ENCODE data around the gene ZNF841.
"Not testable (repeated sequence)": the region's sequence is repeated elsewhere in the genome, so short reads cannot be mapped to it uniquely, and the experiment has no call there.

ZNF841 gene

DNA sequence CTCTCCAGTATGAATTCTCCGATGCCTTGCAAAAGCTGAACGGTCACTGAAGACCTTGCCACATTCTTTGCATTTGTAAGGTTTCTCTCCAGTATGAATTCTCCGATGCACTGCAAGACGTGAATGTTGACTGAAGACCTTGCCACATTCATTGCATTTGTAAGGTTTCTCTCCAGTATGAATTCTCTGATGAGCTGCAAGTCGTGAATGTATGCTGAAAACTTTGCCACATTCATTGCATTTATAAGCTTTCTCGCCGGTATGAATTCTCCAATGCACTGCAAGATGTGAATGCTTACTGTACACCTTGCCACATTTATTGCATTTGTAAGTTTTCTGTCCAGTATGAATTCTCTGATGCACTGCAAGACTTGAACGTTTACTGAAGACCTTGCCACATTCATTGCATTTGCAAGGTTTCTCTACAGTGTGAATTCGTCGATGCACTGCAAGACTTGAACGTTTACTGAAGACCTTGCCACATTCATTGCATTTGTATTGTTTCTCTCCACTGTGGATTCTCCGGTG, 20.0 kb upstream of the ZNF841 start:
- Histone ChIP-seq H3K4me2 (no peak overlapping the region), H3K27ac (no peak overlapping the region), H4K20me1 (no peaks in the 10 kb centered on the region), H3K9ac (no peak overlapping the region), H3K27me3 (no peaks in the 10 kb centered on the region), H3K4me3 (peak overlapping the region; percentile 31), H3K4me1 (no peaks in the 10 kb centered on the region), H3K36me3 (peaks cover 87% of the 10 kb centered on the region), H3K9me3 (peaks cover 99% of the 10 kb centered on the region)
- TF ChIP-seq Cebpa-rat (IDR thresholded peaks at IDR 0.05), result no peak

DNA sequence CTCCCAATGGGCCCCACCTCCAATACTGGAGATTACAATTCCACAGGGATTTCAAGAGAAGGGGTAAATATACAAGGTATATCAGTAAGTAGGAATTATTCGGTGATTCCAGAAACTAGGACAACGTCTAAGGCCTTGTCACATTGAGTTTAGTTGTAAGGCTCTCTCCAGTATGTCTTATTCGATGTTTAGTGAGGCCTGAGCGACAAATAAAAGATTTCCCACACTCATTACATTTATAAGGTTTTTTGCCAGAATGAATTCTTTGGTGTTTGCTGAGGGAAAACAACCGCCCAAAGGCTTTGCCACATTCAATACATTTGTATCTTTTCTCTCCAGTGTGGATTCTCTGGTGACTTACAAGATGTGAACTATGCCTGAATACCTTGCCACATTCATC, 19.1 kb upstream of the ZNF841 start:
- no peak overlapping the region for H3K9ac ChIP-seq
- no peak overlapping the region for H3K27ac ChIP-seq
- no peak for TF ChIP-seq Cebpa-rat (IDR thresholded peaks at IDR 0.05)
- H3K4me3 ChIP-seq, result peak overlapping the region; percentile 31; the same call in 1 of the 2 replicates
- no peaks in the 10 kb centered on the region for H3K4me1 ChIP-seq
- H4K20me1 ChIP-seq, result no peaks in the 10 kb centered on the region
- no peaks in the 10 kb centered on the region for H3K27me3 ChIP-seq
- H3K9me3 ChIP-seq, result peaks cover 99% of the 10 kb centered on the region
- H3K4me2 ChIP-seq, result no peak overlapping the region
- peaks cover 78% of the 10 kb centered on the region for H3K36me3 ChIP-seq

DNA sequence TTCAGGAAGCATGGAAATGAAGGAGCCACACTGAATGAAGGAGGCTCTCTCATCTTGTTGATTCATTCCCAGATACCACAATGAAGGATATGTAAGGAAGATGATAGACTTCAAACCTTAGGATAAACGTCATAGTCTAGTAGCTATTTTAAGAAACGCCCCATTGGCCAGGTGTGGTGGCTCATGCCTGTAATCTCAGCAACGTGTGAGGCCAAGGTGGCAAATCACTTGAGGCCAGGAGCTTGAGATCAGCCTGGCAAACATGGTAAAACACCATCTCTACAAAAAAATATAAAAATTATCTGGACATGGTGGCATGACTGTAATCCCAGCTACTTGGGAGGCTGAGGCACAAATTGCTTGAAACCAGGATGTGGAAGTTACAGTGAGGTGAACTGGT, 17.1 kb upstream of the ZNF841 start:
- Histone ChIP-seq H3K27ac (no peak overlapping the region), H3K4me3 (no peak overlapping the region), H3K4me2 (no peak overlapping the region), H3K27me3 (no peaks in the 10 kb centered on the region), H4K20me1 (no peaks in the 10 kb centered on the region), H3K9me3 (peaks cover 99% of the 10 kb centered on the region), H3K9ac (no peak overlapping the region), H3K4me1 (no peaks in the 10 kb centered on the region), H3K36me3 (peaks cover 57% of the 10 kb centered on the region)
- TF ChIP-seq Cebpa-rat (IDR thresholded peaks at IDR 0.05), result no peak

DNA sequence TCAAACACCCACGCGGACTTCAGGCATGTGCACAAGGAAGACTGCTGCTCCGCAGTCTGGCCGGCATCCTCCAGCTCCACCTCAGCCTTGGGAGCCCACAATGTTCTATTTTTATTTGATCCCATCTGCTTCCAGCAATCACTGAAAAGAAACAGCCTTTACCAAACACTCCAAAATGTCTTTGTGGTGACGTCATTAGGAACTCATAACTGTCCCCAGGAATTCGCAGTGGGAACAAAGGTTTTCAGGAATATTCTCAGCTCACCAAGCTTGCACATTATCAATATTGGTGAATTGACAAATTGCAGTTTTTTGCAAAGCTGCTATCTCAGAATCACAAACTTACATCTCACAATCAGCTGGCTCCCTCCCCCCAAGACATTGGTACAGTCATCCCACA, 15.2 kb upstream of the ZNF841 start:
- no peak overlapping the region for H3K4me3 ChIP-seq
- no peak for TF ChIP-seq Cebpa-rat (IDR thresholded peaks at IDR 0.05)
- H3K27ac ChIP-seq, result no peak overlapping the region
- no peaks in the 10 kb centered on the region for H4K20me1 ChIP-seq
- H3K27me3 ChIP-seq, result no peaks in the 10 kb centered on the region
- H3K4me2 ChIP-seq, result no peak overlapping the region
- no peak overlapping the region for H3K9ac ChIP-seq
- peaks cover 100% of the 10 kb centered on the region for H3K9me3 ChIP-seq
- no peaks in the 10 kb centered on the region for H3K4me1 ChIP-seq
- H3K36me3 ChIP-seq, result peaks cover 40% of the 10 kb centered on the region

DNA sequence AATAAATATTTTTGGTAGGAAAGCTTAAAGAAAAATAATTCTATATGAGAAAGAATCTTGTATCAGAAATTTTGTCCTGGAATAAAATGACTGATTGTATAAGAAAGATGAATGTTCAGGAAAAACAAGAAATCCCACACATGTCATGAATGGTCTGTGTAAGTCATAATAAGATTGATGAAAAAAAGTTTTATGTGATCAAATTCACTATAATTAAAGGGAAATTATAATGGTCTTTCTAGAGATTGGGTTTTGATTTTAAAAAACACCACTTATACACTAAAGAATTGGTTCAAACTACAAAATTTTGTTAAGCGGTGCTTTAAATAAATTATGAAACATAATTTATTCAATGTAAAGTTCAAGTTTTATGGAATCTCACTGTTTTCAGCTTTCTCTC, 7.2 kb upstream of the ZNF841 start:
- no peaks in the 10 kb centered on the region for H3K27me3 ChIP-seq
- no peak overlapping the region for H3K4me3 ChIP-seq
- TF ChIP-seq Cebpa-rat (IDR thresholded peaks at IDR 0.05), result no peak
- H3K27ac ChIP-seq, result no peak overlapping the region
- H3K4me1 ChIP-seq, result no peaks in the 10 kb centered on the region
- no peaks in the 10 kb centered on the region for H4K20me1 ChIP-seq
- H3K36me3 ChIP-seq, result no peaks in the 10 kb centered on the region
- H3K4me2 ChIP-seq, result no peak overlapping the region
- H3K9me3 ChIP-seq, result peaks cover 99% of the 10 kb centered on the region
- no peak overlapping the region for H3K9ac ChIP-seq

DNA sequence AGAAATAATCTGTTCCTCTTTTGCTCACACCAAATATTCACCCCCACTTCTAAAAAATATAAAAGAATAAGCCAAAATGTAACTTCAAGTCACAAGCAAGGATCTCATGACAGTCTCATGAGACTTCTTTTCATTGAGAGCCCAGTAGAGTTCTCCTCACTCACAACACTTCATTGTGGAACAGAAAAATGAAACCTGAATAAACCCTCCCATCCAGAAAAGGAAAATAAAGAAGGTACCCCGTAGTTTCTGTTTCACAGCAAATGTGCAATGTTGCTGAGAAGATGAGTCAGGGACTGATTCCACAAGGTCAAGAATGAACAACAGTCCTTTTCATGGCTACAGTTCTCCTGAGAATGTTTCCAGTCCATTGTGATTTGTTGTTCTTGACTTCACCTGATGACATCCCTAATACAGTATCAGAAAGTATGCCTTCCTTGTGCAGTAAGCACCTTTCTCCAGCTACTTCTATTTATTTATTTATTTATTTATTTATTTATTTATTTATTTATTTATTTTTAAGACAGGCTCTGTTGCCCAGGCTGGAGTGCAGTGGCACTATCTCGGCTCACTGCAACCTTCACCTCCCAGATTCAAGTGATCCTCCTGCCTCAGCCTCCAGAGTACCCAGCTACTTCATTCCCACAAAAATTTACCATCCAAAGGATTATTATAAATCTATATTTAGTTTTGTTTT, 6.4 kb upstream of the ZNF841 start:
- no peak overlapping the region for H3K4me2 ChIP-seq
- H3K9me3 ChIP-seq, result peaks cover 99% of the 10 kb centered on the region

DNA sequence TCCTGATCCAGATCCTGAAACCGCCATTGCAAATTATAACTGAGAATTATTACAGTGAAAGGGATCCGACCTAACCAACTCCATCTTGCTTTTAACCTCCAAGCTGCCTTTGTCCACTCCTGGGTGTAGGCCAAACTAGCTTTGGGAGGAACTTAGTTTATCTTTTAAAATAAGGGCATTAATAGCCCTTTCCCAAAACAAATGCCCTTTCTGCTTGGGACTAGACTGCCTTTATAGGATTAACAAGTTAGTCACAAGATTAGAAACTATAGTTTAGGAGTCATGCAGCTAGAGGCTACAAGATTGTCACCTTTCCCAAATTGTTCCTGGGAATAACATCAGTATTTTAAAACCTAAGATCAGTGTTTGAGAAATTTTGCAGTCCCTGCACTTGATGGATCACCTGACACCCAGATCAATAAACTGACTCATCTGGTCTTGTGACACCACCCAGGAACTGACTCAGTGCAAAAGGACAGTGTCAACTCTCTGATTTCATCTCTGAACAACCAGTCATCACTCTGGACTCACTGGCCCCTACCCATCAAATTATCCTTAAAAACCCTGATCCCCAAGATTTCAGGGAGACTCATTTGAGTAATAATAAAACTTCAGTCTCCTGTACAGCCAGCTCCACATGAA, 4.1 kb upstream of the ZNF841 start:
- H3K4me3 ChIP-seq, result no peak overlapping the region
- TF ChIP-seq Cebpa-rat (IDR thresholded peaks at IDR 0.05), result no peak
- no peak overlapping the region for H3K27ac ChIP-seq
- no peaks in the 10 kb centered on the region for H3K36me3 ChIP-seq
- H3K4me1 ChIP-seq, result no peaks in the 10 kb centered on the region
- H4K20me1 ChIP-seq, result no peaks in the 10 kb centered on the region
- no peak overlapping the region for H3K9ac ChIP-seq
- peaks cover 99% of the 10 kb centered on the region for H3K9me3 ChIP-seq
- H3K27me3 ChIP-seq, result no peaks in the 10 kb centered on the region
- H3K4me2 ChIP-seq, result no peak overlapping the region

More for the DNA sequence above, 6.4 kb upstream of the ZNF841 start:
- TF ChIP-seq Cebpa-rat (IDR thresholded peaks at IDR 0.05), result no peak
- H3K4me1 ChIP-seq, result no peaks in the 10 kb centered on the region
- no peaks in the 10 kb centered on the region for H4K20me1 ChIP-seq
- H3K27ac ChIP-seq, result no peak overlapping the region
- H3K36me3 ChIP-seq, result no peaks in the 10 kb centered on the region
- no peak overlapping the region for H3K4me3 ChIP-seq
- H3K27me3 ChIP-seq, result no peaks in the 10 kb centered on the region
- no peak overlapping the region for H3K9ac ChIP-seq

DNA sequence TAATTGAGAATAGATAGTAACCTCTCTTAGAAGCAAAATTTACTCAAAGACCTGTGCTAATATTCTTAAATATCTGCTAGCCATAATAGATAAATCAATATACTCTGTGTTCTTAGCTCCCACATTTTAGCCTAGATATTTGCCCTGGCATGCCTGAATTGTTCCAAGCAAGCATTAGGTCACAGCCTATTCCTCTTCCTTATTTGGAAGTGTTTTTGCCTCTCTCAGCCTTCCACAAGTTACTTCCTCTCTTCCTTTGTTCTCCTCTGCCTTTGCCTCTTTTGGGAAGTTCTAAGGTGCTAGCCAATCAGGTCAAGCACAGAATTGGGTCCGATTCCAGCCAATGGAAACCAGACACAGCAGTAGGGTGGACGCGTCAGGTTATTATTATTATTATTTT, 851 bp upstream of the ZNF841 start:
- not testable (repeated sequence) for H3K4me1 ChIP-seq, H3K9ac ChIP-seq, H3K4me2 ChIP-seq, H4K20me1 ChIP-seq, H3K27me3 ChIP-seq, H3K27ac ChIP-seq
- peaks cover 21% of the 10 kb centered on the region for H3K36me3 ChIP-seq
- peaks cover 98% of the 10 kb centered on the region for H3K9me3 ChIP-seq
- 0 out of 2 replicates have a peak overlapping the region, but pooled peaks have one; percentile 74 for H3K4me3 ChIP-seq

DNA sequence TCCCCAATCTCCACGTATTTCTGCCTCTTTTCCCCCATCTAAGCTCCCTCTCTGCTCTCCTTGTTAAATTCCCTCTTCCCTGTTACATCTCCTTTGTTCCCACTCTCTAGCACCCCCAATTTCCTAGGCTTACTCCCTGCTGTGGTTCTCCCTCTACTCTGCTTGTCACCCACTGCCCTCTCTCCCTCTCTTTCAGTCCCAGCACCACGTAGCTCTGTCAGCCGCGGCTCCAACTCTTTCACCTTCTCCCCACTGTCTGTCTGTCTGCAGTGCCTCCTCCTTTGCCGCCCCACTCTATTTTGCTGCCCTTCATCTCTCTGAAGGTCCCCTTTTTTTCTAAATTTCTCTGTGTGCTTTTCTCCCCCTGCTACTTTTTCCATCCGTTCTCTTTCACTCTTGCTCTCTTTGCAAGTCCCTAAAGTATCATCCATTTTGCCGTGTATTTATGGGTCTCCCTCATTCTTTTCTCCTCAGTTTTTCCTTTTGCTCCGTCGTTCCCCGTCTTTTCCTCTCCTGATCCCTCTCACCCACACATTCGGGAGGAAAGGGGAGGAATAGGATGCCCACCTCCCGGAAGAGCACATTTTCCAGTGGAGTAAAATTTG, 937 bp downstream of the ZNF841 start:
- Histone ChIP-seq H3K9ac (peak overlapping the region; percentile 83), H3K4me2 (peak overlapping the region; percentile 64), H3K4me1 (no peaks in the 10 kb centered on the region), H3K27me3 (no peaks in the 10 kb centered on the region), H3K36me3 (peaks cover 39% of the 10 kb centered on the region), H4K20me1 (no peaks in the 10 kb centered on the region), H3K9me3 (peaks cover 99% of the 10 kb centered on the region), H3K4me3 (peak overlapping the region; percentile 74), H3K27ac (peak overlapping the region; percentile 80)
- TF ChIP-seq Cebpa-rat (IDR thresholded peaks at IDR 0.05), result no peak

DNA sequence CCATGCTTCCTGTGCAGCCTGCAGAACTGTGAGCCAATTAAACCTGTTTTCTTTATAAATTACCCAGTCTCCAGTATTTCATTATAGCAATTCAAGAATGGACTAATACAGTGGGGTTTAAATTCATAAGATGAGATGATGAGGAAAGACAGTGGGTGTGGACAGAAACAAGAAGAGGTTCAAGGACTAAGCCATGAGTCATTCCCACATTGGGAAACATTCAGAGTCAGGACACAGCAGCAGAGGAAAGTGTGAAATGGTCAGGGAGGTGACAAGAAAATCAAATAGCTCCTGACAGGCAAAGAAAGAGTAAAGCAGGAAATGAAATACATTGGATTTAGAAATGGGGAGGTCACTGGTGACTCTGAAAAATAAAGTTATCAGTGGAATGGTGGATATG, 9.1 kb downstream of the ZNF841 start:
- no peak for TF ChIP-seq Cebpa-rat (IDR thresholded peaks at IDR 0.05)
- peaks cover 96% of the 10 kb centered on the region for H3K36me3 ChIP-seq
- H3K27ac ChIP-seq, result no peak overlapping the region
- H4K20me1 ChIP-seq, result no peaks in the 10 kb centered on the region
- H3K9ac ChIP-seq, result no peak overlapping the region
- no peaks in the 10 kb centered on the region for H3K4me1 ChIP-seq
- H3K9me3 ChIP-seq, result peaks cover 98% of the 10 kb centered on the region
- peaks cover 4% of the 10 kb centered on the region; the same call in 1 of the 2 replicates for H3K27me3 ChIP-seq
- no peak overlapping the region for H3K4me2 ChIP-seq
- H3K4me3 ChIP-seq, result no peak overlapping the region

Measured in BLaER1 (cell line).